22Rv1 (cell line): ENCODE measurements around the gene TNPO3.

Experiments
- H3K27ac ChIP-seq: fragments of 450-650 bp; 2 replicates; pipeline ENCODE4 v1.5.1; 2017
- ZFX ChIP-seq: fragments of 450-650 bp; IDR thresholded peaks from 2 replicates; pipeline ENCODE4 v1.6.1; 2017; ENCODE audit warnings: antibody characterized with exemption, borderline replicate concordance
- TF ChIP-seq, protein P1 (sequence below): fragments of 450-650 bp; IDR thresholded peaks from 2 replicates; pipeline ENCODE4 v1.5.1; 2017; ENCODE audit warnings: mild to moderate bottlenecking

The TNPO3 gene

DNA sequence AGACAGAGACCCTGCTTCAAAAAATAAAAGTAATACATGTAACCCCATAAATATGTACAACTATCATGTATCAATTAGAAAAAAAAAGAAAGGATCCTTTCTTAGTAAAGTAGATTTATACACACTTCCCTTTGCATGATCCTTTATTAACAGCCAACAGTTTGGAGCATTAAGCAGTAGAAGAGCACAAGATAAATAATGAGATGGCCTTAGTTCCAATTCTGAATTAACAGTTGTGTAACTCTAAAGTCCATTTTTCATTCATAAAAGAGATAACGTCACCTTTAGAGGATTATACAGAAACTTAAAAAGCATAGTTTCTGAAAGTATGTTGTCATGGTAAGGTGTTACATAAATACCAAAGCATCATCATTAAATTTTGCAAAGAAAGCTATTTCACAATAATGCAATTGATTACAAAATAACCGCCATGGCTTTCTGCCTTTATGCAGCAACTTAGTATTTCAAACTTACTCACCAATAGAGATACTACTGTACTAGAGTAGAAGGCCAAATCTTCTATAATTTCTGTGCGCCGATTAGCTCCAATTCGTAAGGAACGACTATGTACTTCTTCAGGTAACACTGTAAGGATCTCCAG is 40.3 kb downstream of the TNPO3 start:
- TF ChIP-seq, protein P1, sequence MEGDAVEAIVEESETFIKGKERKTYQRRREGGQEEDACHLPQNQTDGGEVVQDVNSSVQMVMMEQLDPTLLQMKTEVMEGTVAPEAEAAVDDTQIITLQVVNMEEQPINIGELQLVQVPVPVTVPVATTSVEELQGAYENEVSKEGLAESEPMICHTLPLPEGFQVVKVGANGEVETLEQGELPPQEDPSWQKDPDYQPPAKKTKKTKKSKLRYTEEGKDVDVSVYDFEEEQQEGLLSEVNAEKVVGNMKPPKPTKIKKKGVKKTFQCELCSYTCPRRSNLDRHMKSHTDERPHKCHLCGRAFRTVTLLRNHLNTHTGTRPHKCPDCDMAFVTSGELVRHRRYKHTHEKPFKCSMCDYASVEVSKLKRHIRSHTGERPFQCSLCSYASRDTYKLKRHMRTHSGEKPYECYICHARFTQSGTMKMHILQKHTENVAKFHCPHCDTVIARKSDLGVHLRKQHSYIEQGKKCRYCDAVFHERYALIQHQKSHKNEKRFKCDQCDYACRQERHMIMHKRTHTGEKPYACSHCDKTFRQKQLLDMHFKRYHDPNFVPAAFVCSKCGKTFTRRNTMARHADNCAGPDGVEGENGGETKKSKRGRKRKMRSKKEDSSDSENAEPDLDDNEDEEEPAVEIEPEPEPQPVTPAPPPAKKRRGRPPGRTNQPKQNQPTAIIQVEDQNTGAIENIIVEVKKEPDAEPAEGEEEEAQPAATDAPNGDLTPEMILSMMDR: no peak
- TF ChIP-seq ZFX: no peak
- H3K27ac ChIP-seq: no peak overlapping the region

DNA sequence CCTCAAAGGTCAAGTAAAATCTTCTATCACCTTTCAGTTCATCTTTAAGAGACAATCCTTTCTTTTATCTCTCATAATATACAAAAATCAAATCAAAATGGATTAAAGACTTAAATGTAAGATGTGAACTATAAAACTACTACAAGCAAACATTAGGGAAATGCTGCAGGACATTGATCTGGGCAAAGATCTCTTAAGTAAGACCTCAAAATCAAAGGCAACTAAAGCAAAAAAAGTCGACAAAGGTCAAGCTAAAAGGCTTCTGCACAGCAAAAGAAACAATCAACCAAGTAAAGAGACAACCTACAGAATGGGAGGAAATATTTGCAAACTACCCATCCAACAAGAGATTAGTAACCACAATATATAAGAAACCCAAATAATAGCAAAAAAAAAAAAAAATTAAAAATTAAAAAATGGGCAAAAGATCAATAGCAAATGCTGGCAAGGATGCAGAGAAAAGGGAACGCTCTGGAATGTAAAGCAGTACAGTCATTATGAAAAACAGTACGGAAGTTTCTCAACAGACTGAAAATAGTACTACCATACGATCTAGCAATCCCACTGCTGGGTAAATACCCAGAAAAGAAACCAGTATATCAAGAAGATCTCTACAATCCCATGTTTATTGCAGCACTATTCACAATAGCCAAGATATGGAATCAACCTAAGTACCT is 41.7 kb downstream of the TNPO3 start:
- no peak for TF ChIP-seq ZFX
- TF ChIP-seq, protein P1: no peak

DNA sequence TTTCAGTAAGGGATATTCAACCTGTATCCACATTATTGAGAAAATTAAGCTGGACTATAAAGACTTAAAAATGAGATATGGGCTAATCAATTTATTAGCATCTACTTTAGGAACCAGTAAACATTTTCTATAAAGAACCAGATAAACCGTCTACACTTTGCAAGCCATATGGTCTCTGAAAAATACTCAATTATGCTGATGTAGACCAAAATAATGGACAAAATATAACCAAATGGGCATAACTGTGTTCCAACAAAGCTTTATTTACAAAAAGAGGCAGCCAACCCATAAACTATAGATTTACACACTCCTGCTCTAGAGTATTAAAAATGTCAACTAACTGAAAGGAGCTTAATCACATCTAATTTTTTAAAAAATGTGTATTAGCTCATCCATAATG is 42.3 kb downstream of the TNPO3 start:
- TF ChIP-seq, protein P1: no peak
- no peak for TF ChIP-seq ZFX
- no peak overlapping the region for H3K27ac ChIP-seq

More for the DNA sequence above, 41.7 kb downstream of the TNPO3 start:
- no peak overlapping the region for H3K27ac ChIP-seq

DNA sequence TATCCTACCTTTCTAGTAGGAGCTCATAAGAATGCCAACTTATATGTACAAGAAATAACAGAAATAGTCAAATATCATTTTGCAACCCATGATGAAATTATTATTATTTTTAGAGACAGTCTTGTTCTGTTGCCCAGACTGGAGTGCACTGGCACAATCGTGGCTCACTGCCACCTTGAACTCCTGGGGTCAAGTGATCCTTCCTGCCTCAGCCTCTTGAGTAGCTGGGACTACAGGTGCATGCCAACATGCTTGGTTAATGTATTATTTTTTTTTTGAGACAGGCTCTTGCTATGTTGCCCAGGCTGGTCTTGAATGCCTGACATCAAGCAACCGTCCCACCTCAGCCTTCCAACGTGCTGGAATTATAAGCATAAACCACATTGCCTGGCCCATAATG is 44.8 kb downstream of the TNPO3 start:
- TF ChIP-seq, protein P1: no peak
- TF ChIP-seq ZFX: no peak
- H3K27ac ChIP-seq: no peak overlapping the region

DNA sequence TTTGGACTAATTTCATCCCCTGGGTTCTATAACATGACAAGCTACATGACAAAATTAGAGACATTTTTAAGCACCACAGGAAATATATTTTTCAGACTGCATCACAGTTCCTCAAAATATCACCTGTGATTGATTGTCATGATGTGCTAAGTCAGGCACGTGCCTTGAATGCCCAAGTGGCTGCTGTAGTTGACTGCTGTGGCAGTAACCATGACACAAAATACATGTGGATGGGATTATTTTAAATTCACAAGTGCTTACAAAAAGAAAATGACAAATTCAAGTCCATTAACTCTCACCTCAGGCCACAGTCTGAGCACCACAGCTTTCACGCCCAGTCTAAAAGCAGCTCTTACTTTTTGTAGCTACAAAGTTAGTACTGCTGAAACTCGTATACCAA is 45.5 kb downstream of the TNPO3 start:
- no peak for TF ChIP-seq ZFX
- TF ChIP-seq, protein P1: no peak
- no peak overlapping the region for H3K27ac ChIP-seq

DNA sequence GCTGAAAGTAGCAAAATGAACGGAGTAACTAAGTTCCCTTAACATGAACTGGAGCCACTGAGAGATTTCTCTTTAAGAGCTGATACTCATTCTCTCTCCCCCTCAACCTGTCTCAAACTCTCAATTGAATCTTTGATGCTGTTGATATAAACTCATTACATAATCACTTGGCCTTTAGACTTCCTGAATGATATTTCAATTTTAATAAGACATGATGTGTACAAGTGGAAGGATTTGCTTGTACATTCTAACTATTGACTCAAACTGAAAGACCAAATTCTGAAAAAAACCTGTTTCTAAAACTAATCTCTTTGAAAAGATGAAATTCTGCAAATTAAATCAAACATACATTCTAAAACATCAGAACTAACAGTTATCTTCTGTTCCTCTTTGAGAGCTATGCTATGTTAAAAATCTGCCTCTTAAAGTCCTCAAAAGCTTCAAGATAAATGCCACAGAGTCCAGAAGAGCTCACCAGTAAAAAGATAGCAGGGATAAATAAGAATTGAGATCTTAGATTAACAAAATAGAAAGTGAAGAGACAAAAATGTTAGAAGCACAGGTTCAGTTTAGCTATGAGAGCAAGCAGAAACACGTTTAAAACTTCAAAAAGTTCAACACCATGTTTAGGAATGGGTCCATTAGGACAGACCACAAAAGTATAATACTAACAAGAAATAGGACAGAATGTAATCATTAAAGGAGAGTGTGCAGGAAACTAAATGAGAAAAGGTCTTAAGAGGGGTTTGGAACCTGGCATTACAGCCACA is 46.1 kb downstream of the TNPO3 start:
- H3K27ac ChIP-seq: no peak overlapping the region
- no peak for TF ChIP-seq ZFX
- TF ChIP-seq, protein P1: no peak

DNA sequence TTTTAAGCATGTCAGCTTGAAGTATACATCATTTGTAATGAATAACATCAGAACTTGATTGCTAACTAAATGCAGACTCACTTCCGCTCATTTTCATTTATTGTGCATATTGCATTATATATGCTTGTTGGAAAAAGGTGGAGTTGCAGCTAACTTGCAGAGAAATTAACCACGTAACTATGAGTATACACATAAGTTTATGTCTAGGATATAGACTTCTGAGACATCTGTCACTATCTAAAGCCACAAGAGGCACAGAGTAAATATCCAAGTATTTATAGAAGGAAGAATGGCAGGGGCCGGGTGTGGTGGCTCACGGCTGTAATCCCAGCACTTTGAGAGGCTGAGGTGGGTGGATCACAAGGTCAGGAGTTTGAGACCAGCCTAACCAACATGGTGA is 47.3 kb downstream of the TNPO3 start:
- H3K27ac ChIP-seq: no peak overlapping the region
- no peak for TF ChIP-seq ZFX
- TF ChIP-seq, protein P1: no peak
